ENCODE measurements around the gene KRT72.

GRCh38 chr12:52604859-52605258 lies 3.6 kb upstream of the KRT72 start:
- TF ChIP-seq POLR2A (IDR thresholded peaks at IDR 0.05) (no peak), CTCF (IDR thresholded peaks at IDR 0.05 in 4 of 5, conservative IDR thresholded peaks at IDR 0.05 in 1 of 5) (no peak)
